Measurements from ENCODE around the gene CATSPER2. TPM values are rescaled to one million over a fixed set of nuclear protein-coding genes. Genes with fewer than 3 reads are reported as not detected.
"Not testable (repeated sequence)": the region's sequence is repeated elsewhere in the genome, so short reads cannot be mapped to it uniquely, and the experiment has no call there.

CATSPER2 gene
- total RNA-seq, 1 donor from 2014 or later, result 1.2 TPM

- H3K4me1 ChIP-seq; DNase-seq; H3K36me3 ChIP-seq; H3K9me3 ChIP-seq (replicated peaks); intact Hi-C loops (cut with micrococcal nuclease); H3K27ac ChIP-seq (replicated peaks); H3K4me3 ChIP-seq: not testable (repeated sequence)
- H3K27me3 ChIP-seq (ENCODE audit: low read depth), result peaks cover 29% of the 10 kb centered on the region
These were observed 21.7 kb downstream of the CATSPER2 start for GRCh38 chr15:43626937-43627336.

- Histone ChIP-seq H3K27me3 (ENCODE audit: low read depth) (peaks cover 37% of the 10 kb centered on the region), H3K4me3 (no peak overlapping the region), H3K36me3 (no peaks in the 10 kb centered on the region), H3K27ac (replicated peaks) (no peak overlapping the region), H3K9me3 (replicated peaks) (no peaks in the 10 kb centered on the region), H3K4me1 (no peaks in the 10 kb centered on the region)
- TF ChIP-seq CTCF (IDR thresholded peaks at IDR 0.05; ENCODE audit: borderline replicate concordance), result no peak
- no peak for DNase-seq
- intact Hi-C loops (cut with micrococcal nuclease), result no loop called here
These were observed 23.5 kb downstream of the CATSPER2 start for GRCh38 chr15:43625106-43625505.

- H3K27ac ChIP-seq (replicated peaks); intact Hi-C loops (cut with micrococcal nuclease); H3K4me1 ChIP-seq; DNase-seq; H3K4me3 ChIP-seq; H3K9me3 ChIP-seq (replicated peaks); H3K36me3 ChIP-seq: not testable (repeated sequence)
- peaks cover 45% of the 10 kb centered on the region for H3K27me3 ChIP-seq (ENCODE audit: low read depth)
These were observed 26.4 kb downstream of the CATSPER2 start for GRCh38 chr15:43622068-43622799.

GRCh38 chr15:43618700-43619099 is 29.9 kb downstream of the CATSPER2 start, which contains the start of gene STRC:
STRC (minus strand) TSS chr15:43618800; CDS start chr15:43618722, 78 bp downstream.
- H3K27ac ChIP-seq (replicated peaks); H3K9me3 ChIP-seq (replicated peaks); H3K4me3 ChIP-seq; H3K36me3 ChIP-seq; intact Hi-C loops (cut with micrococcal nuclease); DNase-seq; H3K4me1 ChIP-seq: not testable (repeated sequence)
- peaks cover 29% of the 10 kb centered on the region for H3K27me3 ChIP-seq (ENCODE audit: low read depth)

GRCh38 chr15:43617750-43618149 is 30.9 kb downstream of the CATSPER2 start:
- DNase-seq; H3K36me3 ChIP-seq; H3K4me3 ChIP-seq; H3K27ac ChIP-seq (replicated peaks); H3K4me1 ChIP-seq; intact Hi-C loops (cut with micrococcal nuclease); H3K9me3 ChIP-seq (replicated peaks): not testable (repeated sequence)
- H3K27me3 ChIP-seq (ENCODE audit: low read depth), result peaks cover 20% of the 10 kb centered on the region

- H3K36me3 ChIP-seq; H3K9me3 ChIP-seq (replicated peaks); H3K27ac ChIP-seq (replicated peaks); DNase-seq; intact Hi-C loops (cut with micrococcal nuclease); H3K4me3 ChIP-seq; H3K4me1 ChIP-seq: not testable (repeated sequence)
- peaks cover 34% of the 10 kb centered on the region for H3K27me3 ChIP-seq (ENCODE audit: low read depth)
These were observed 46.4 kb downstream of the CATSPER2 start for GRCh38 chr15:43602233-43602632.

GRCh38 chr15:43600200-43600599 is 48.4 kb downstream of the CATSPER2 start:
- H3K27ac ChIP-seq (replicated peaks); intact Hi-C loops (cut with micrococcal nuclease); H3K36me3 ChIP-seq; DNase-seq; H3K9me3 ChIP-seq (replicated peaks); H3K4me1 ChIP-seq; H3K4me3 ChIP-seq: not testable (repeated sequence)
- peaks cover 34% of the 10 kb centered on the region for H3K27me3 ChIP-seq (ENCODE audit: low read depth)

GRCh38 chr15:43599131-43599530 is 49.5 kb downstream of the CATSPER2 start:
- intact Hi-C loops (cut with micrococcal nuclease), result not testable (repeated sequence)

GRCh38 chr15:43593328-43594190 is 55.1 kb downstream of the CATSPER2 start, which contains the start of gene CKMT1B:
CKMT1B (plus strand) TSS chr15:43594027; CDS start chr15:43594219, 192 bp downstream.
- H3K4me3 ChIP-seq; H3K9me3 ChIP-seq (replicated peaks); DNase-seq; H3K27ac ChIP-seq (replicated peaks); intact Hi-C loops (cut with micrococcal nuclease); H3K36me3 ChIP-seq; H3K4me1 ChIP-seq; H3K27me3 ChIP-seq (ENCODE audit: low read depth): not testable (repeated sequence)

More at GRCh38 chr15:43599131-43599530, 49.5 kb downstream of the CATSPER2 start:
- H3K4me1 ChIP-seq; H3K4me3 ChIP-seq; DNase-seq; H3K36me3 ChIP-seq; H3K9me3 ChIP-seq (replicated peaks); H3K27ac ChIP-seq (replicated peaks): not testable (repeated sequence)
- H3K27me3 ChIP-seq (ENCODE audit: low read depth), result peaks cover 34% of the 10 kb centered on the region

GRCh38 chr15:43592841-43593240 is 55.8 kb downstream of the CATSPER2 start:
- H3K36me3 ChIP-seq; H3K27ac ChIP-seq (replicated peaks); H3K4me1 ChIP-seq; intact Hi-C loops (cut with micrococcal nuclease); H3K27me3 ChIP-seq (ENCODE audit: low read depth); DNase-seq; H3K4me3 ChIP-seq; H3K9me3 ChIP-seq (replicated peaks): not testable (repeated sequence)

GRCh38 chr15:43589778-43590466 is 58.7 kb downstream of the CATSPER2 start, which contains the start of gene PPIP5K1:
PPIP5K1 (minus strand) TSS chr15:43590208; CDS start chr15:43584504, 5,704 bp downstream.
- H3K27me3 ChIP-seq (ENCODE audit: low read depth); H3K27ac ChIP-seq (replicated peaks); H3K9me3 ChIP-seq (replicated peaks); H3K4me3 ChIP-seq; intact Hi-C loops (cut with micrococcal nuclease); DNase-seq; H3K36me3 ChIP-seq; H3K4me1 ChIP-seq: not testable (repeated sequence)
